ENCODE results near the gene FAM184A. TPM values are rescaled to one million over a fixed set of nuclear protein-coding genes. Genes with fewer than 3 reads are reported as not detected.
"Not testable (repeated sequence)": the region's sequence is repeated elsewhere in the genome, so short reads cannot be mapped to it uniquely, and the experiment has no call there.

Gene FAM184A
- polyA plus RNA-seq, 10 donors = 6.5 to 16.4 (median 12.5) TPM

- no peak for DNase-seq
These were observed 57.6 kb downstream of the FAM184A start for GRCh38 chr6:119020597-119021561.

- DNase-seq = not testable (repeated sequence)
These were observed 63.3 kb downstream of the FAM184A start for GRCh38 chr6:119015165-119015564.

- no peak for DNase-seq
These were observed 65.9 kb downstream of the FAM184A start for GRCh38 chr6:119012521-119012920.

GRCh38 chr6:119009266-119009665, 69.2 kb downstream of the FAM184A start:
- not testable (repeated sequence) for DNase-seq

- no peak for DNase-seq
These were observed 71.5 kb downstream of the FAM184A start for GRCh38 chr6:119006974-119007373.

GRCh38 chr6:119002069-119002468, 76.4 kb downstream of the FAM184A start:
- DNase-seq = no peak

- no peak for DNase-seq
These were observed 78.9 kb downstream of the FAM184A start for GRCh38 chr6:118999494-119000040.

- DNase-seq = not testable (repeated sequence)
These were observed 81.0 kb downstream of the FAM184A start for GRCh38 chr6:118997426-118997825.

- DNase-seq = no peak
These were observed 82.1 kb downstream of the FAM184A start for GRCh38 chr6:118996289-118996820.

- DNase-seq = no peak
These were observed 84.6 kb downstream of the FAM184A start for GRCh38 chr6:118993803-118994251.

GRCh38 chr6:118993358-118993757, 85.1 kb downstream of the FAM184A start:
- no peak for DNase-seq

GRCh38 chr6:118992186-118992795, 86.2 kb downstream of the FAM184A start:
- no peak for DNase-seq

GRCh38 chr6:118986312-118986711, 92.2 kb downstream of the FAM184A start:
- DNase-seq = no peak

GRCh38 chr6:118985123-118985830, 93.2 kb downstream of the FAM184A start:
- no peak for DNase-seq

- DNase-seq = no peak
These were observed 94.1 kb downstream of the FAM184A start for GRCh38 chr6:118984342-118984741.

- DNase-seq = no peak
These were observed 95.9 kb downstream of the FAM184A start for GRCh38 chr6:118982575-118982911.

- DNase-seq = no peak
These were observed 96.4 kb downstream of the FAM184A start for GRCh38 chr6:118981884-118982574.

- no peak for DNase-seq
These were observed 98.4 kb downstream of the FAM184A start for GRCh38 chr6:118980063-118980462.

- no peak for DNase-seq
These were observed 103.7 kb downstream of the FAM184A start for GRCh38 chr6:118974790-118975189.

- DNase-seq = no peak
These were observed 106.8 kb downstream of the FAM184A start for GRCh38 chr6:118971682-118972081.

- no peak for DNase-seq
These were observed 107.6 kb downstream of the FAM184A start for GRCh38 chr6:118970866-118971265.
